ENCODE results near the gene CGNL1.

The CGNL1 gene

DNA sequence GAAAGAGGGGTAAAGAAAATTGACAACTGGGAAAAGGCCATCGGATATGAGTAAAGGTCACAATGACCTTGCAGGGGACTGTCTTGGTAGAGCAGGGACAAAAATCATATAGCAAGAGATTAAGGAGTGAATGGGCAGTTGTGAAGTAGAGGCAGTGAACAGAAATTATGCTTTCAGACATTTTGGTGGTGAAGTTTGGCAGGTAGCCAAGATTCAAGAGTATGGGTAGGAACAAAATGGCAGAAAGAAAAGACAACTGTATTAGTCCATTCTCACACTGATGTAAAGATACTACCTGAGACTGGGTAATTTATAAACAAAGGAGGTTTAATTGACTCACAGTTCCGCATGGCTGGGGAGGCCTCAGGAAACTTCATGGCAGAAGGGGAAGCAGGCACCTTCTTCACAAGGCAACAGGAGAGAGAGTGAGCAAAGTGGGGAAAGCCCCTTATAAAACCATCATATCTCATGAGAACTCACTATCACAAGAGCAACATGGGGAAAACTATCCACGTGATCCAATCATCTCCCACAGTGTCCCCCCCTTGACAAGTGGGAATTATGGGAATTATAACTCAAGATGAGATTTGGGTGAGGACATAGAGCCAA is 84.0 kb downstream of the CGNL1 start:
- DNase-seq (ENCODE audit: insufficient read length, low spot score) (no peak), FAIRE-seq (no peak)
- TF ChIP-seq, protein P1, sequence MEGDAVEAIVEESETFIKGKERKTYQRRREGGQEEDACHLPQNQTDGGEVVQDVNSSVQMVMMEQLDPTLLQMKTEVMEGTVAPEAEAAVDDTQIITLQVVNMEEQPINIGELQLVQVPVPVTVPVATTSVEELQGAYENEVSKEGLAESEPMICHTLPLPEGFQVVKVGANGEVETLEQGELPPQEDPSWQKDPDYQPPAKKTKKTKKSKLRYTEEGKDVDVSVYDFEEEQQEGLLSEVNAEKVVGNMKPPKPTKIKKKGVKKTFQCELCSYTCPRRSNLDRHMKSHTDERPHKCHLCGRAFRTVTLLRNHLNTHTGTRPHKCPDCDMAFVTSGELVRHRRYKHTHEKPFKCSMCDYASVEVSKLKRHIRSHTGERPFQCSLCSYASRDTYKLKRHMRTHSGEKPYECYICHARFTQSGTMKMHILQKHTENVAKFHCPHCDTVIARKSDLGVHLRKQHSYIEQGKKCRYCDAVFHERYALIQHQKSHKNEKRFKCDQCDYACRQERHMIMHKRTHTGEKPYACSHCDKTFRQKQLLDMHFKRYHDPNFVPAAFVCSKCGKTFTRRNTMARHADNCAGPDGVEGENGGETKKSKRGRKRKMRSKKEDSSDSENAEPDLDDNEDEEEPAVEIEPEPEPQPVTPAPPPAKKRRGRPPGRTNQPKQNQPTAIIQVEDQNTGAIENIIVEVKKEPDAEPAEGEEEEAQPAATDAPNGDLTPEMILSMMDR (IDR thresholded peaks at IDR 0.05; ENCODE audit: insufficient read depth, missing control alignments), result no peak

GRCh38 chr15:57461541-57461940 is 85.2 kb downstream of the CGNL1 start:
- DNase-seq (ENCODE audit: insufficient read length, low spot score) (no peak), FAIRE-seq (no peak)
- TF ChIP-seq, protein P1 (IDR thresholded peaks at IDR 0.05; ENCODE audit: insufficient read depth, missing control alignments), result no peak

GRCh38 chr15:57462381-57462780 is 86.1 kb downstream of the CGNL1 start:
- TF ChIP-seq, protein P1 (IDR thresholded peaks at IDR 0.05; ENCODE audit: insufficient read depth, missing control alignments), result peak; percentile 30
- no peak for FAIRE-seq
- no peak for DNase-seq (ENCODE audit: insufficient read length, low spot score)

- no peak for FAIRE-seq
- TF ChIP-seq, protein P1 (IDR thresholded peaks at IDR 0.05; ENCODE audit: insufficient read depth, missing control alignments), result no peak
- DNase-seq (ENCODE audit: insufficient read length, low spot score), result no peak
Observed at GRCh38 chr15:57463360-57463759, 87.1 kb downstream of the CGNL1 start.

- no peak for FAIRE-seq
- TF ChIP-seq, protein P1 (IDR thresholded peaks at IDR 0.05; ENCODE audit: insufficient read depth, missing control alignments), result no peak
- DNase-seq (ENCODE audit: insufficient read length, low spot score), result no peak
Observed at GRCh38 chr15:57464480-57464879, 88.2 kb downstream of the CGNL1 start.

GRCh38 chr15:57468486-57468885 is 92.2 kb downstream of the CGNL1 start:
- TF ChIP-seq, protein P1 (IDR thresholded peaks at IDR 0.05; ENCODE audit: insufficient read depth, missing control alignments), result no peak
- no peak for FAIRE-seq
- DNase-seq (ENCODE audit: insufficient read length, low spot score), result no peak

- FAIRE-seq (no peak), DNase-seq (ENCODE audit: insufficient read length, low spot score) (no peak)
- TF ChIP-seq, protein P1 (IDR thresholded peaks at IDR 0.05; ENCODE audit: insufficient read depth, missing control alignments), result no peak
Observed at GRCh38 chr15:57470543-57470942, 94.2 kb downstream of the CGNL1 start.
